H9 (cell line): Measurements from ENCODE around the gene FABP1. TPM values are rescaled to one million over a fixed set of nuclear protein-coding genes. Genes with fewer than 3 reads are reported as not detected.

Source experiments
- DNase-seq: peaks from one replicate; pipeline ENCODE4 v3.0.0-alpha.2; 2017
- H2AFZ ChIP-seq: one replicate; pipeline ENCODE4 v1.6.1; 2013; ENCODE audit warnings: mild to moderate bottlenecking, low read length, control low read depth, moderate library complexity
- H2AK5ac ChIP-seq: 2 replicates; pipeline ENCODE4 v1.6.1; 2013; ENCODE audit warnings: low read length, control low read depth, mixed read lengths; ENCODE audit not compliant: insufficient read length
- H2BK120ac ChIP-seq: one replicate; pipeline ENCODE4 v1.6.1; 2013; ENCODE audit warnings: low read depth, mild to moderate bottlenecking, low read length, control low read depth, inconsistent platforms; ENCODE audit not compliant: poor library complexity, severe bottlenecking
- H2BK12ac ChIP-seq: 2 replicates; pipeline ENCODE4 v1.6.1; 2013; ENCODE audit warnings: low read length, control low read depth, mixed read lengths, low read depth; ENCODE audit not compliant: insufficient read length
- H2BK15ac ChIP-seq: 2 replicates; pipeline ENCODE4 v1.6.1; 2013; ENCODE audit warnings: low read depth, low read length, control low read depth
- H2BK20ac ChIP-seq: one replicate; pipeline ENCODE4 v1.6.1; 2013; ENCODE audit warnings: low read depth, mild to moderate bottlenecking, low read length, control low read depth, inconsistent platforms; ENCODE audit not compliant: poor library complexity, severe bottlenecking
- H2BK5ac ChIP-seq: 2 replicates; pipeline ENCODE4 v1.6.1; 2013; ENCODE audit warnings: low read length, control low read depth, mixed read lengths; ENCODE audit not compliant: insufficient read length
- H3K14ac ChIP-seq: 2 replicates; pipeline ENCODE4 v1.6.1; 2013; ENCODE audit warnings: low read length, control low read depth; ENCODE audit not compliant: insufficient read depth
- H3K18ac ChIP-seq: 2 replicates; pipeline ENCODE4 v1.6.1; 2013; ENCODE audit warnings: low read depth, mild to moderate bottlenecking, mixed read lengths, low read length, control low read depth; ENCODE audit not compliant: insufficient read length
- H3K23ac ChIP-seq: 2 replicates; pipeline ENCODE4 v1.6.1; 2013; ENCODE audit warnings: low read length, control low read depth, mixed read lengths, low read depth; ENCODE audit not compliant: insufficient read length
- H3K23me2 ChIP-seq: 2 replicates; pipeline ENCODE4 v1.6.1; 2013; ENCODE audit warnings: low read depth, mild to moderate bottlenecking, mixed read lengths, low read length, control low read depth; ENCODE audit not compliant: insufficient read length, poor library complexity, severe bottlenecking
- H3K27ac ChIP-seq: 2 replicates; pipeline ENCODE4 v1.5.1; 2013; ENCODE audit warnings: low read length, control low read depth, mixed read lengths, low read depth; ENCODE audit not compliant: insufficient read length
- H3K27me3 ChIP-seq: 2 replicates; pipeline ENCODE4 v1.6.1; 2013; ENCODE audit warnings: low read length, control low read depth, inconsistent platforms; ENCODE audit not compliant: insufficient read depth
- H3K4ac ChIP-seq: 2 replicates; pipeline ENCODE4 v1.6.1; 2013; ENCODE audit warnings: low read depth, mild to moderate bottlenecking, control low read depth, inconsistent platforms, low read length, moderate library complexity
- H3K4me1 ChIP-seq: 2 replicates; pipeline ENCODE4 v1.6.1; 2013; ENCODE audit warnings: low read length, control low read depth, inconsistent platforms; ENCODE audit not compliant: insufficient read depth
- H3K4me2 ChIP-seq: 2 replicates; pipeline ENCODE4 v1.6.1; 2013; ENCODE audit warnings: low read length, control low read depth, mixed read lengths; ENCODE audit not compliant: insufficient read length, insufficient read depth
- H3K56ac ChIP-seq: 2 replicates; pipeline ENCODE4 v1.6.1; 2013; ENCODE audit warnings: low read depth, mild to moderate bottlenecking, mixed read lengths, low read length, control low read depth; ENCODE audit not compliant: insufficient read length
- H3K79me1 ChIP-seq: 2 replicates; pipeline ENCODE4 v1.6.1; 2013; ENCODE audit warnings: low read depth, mild to moderate bottlenecking, moderate library complexity, low read length, control low read depth, inconsistent platforms; ENCODE audit not compliant: insufficient read depth, poor library complexity, severe bottlenecking
- H3K79me2 ChIP-seq: 2 replicates; pipeline ENCODE4 v1.6.1; 2013; ENCODE audit warnings: low read length, control low read depth, inconsistent platforms; ENCODE audit not compliant: insufficient read depth
- H3K9ac ChIP-seq: 2 replicates; pipeline ENCODE4 v1.6.1; 2013; ENCODE audit warnings: low read length, control low read depth, mixed read lengths; ENCODE audit not compliant: insufficient read length; ENCODE audit errors: extremely low read depth
- H3K9me3 ChIP-seq: one replicate; pipeline ENCODE4 v1.6.1; 2013; ENCODE audit warnings: low read depth, low read length, inconsistent platforms; ENCODE audit not compliant: control insufficient read depth
- H3T11ph ChIP-seq: one replicate; pipeline ENCODE4 v1.6.1; 2013; ENCODE audit warnings: mild to moderate bottlenecking, low read length, control low read depth, inconsistent platforms
- H4K20me1 ChIP-seq: one replicate; pipeline ENCODE4 v1.6.1; 2013; ENCODE audit not compliant: control insufficient read depth, insufficient read length, insufficient read depth
- H4K5ac ChIP-seq: 2 replicates; pipeline ENCODE4 v1.6.1; 2013; ENCODE audit warnings: low read depth, mild to moderate bottlenecking, mixed read lengths, low read length, control low read depth; ENCODE audit not compliant: insufficient read length
- H4K8ac ChIP-seq: replicated peaks from 2 replicates; pipeline ENCODE4 v1.6.1; 2013; ENCODE audit warnings: low read length, control low read depth, mixed read lengths, low read depth; ENCODE audit not compliant: insufficient read length
- H4K91ac ChIP-seq: 2 replicates; pipeline ENCODE4 v1.6.1; 2013; ENCODE audit warnings: low read depth, mild to moderate bottlenecking, moderate library complexity, mixed read lengths, low read length, control low read depth; ENCODE audit not compliant: insufficient read length
- H3K27ac Mint-ChIP-seq, 3 experiments: 2 replicates in 2 of 3; 3 replicates in 1 of 3; pipeline ENCODE4 v1.8.0; 2020 to 2021; ENCODE audit warnings: mixed read lengths in 3 of 3, mild to moderate bottlenecking in 1 of 3, moderate library complexity in 1 of 3
- H3K27me3 Mint-ChIP-seq: 2 replicates; pipeline ENCODE4 v1.8.0; 2021; ENCODE audit warnings: low read depth, mild to moderate bottlenecking, moderate library complexity, mixed read lengths
- H3K36me3 Mint-ChIP-seq, 3 experiments: 2 replicates in 2 of 3; 3 replicates in 1 of 3; pipeline ENCODE4 v1.8.0; 2020 to 2021; ENCODE audit warnings: low read depth in 3 of 3, mixed read lengths in 3 of 3; ENCODE audit not compliant: insufficient read depth in 1 of 3
- H3K4me1 Mint-ChIP-seq, 2 experiments: 2 replicates each; pipeline ENCODE4 v1.8.0; 2020; ENCODE audit warnings: mixed read lengths in 2 of 2
- H3K4me3 Mint-ChIP-seq, 2 experiments: 2 replicates in 1 of 2; 3 replicates in 1 of 2; pipeline ENCODE4 v1.8.0; 2020 to 2021; ENCODE audit warnings: mild to moderate bottlenecking in 2 of 2, mixed read lengths in 2 of 2, moderate library complexity in 1 of 2
- H3K9me3 Mint-ChIP-seq, 2 experiments: 2 replicates in 1 of 2; 3 replicates in 1 of 2; pipeline ENCODE4 v1.8.0; 2020; ENCODE audit warnings: mild to moderate bottlenecking in 2 of 2, mixed read lengths in 2 of 2, moderate library complexity in 1 of 2
- CTCF ChIP-seq: fragments of 200-600 bp; sonication (generic); conservative IDR thresholded peaks from 3 replicates; pipeline ENCODE4 v1.8.0; 2021; ENCODE audit warnings: antibody characterized with exemption, mild to moderate bottlenecking
- WGBS: extraction: QIAGEN DNeasy Blood & Tissue Kit; methylation state at CpG from one replicate; pipeline ENCODE4 v1.1.7; 2013; ENCODE audit warnings: missing lambda C conversion rate, low lambda C conversion rate, mixed read lengths; ENCODE audit not compliant: insufficient read length; ENCODE audit errors: extremely low coverage; 5-methylcytosine and 5-hydroxymethylcytosine counted together
- total RNA-seq: library from RNA; stranded (reverse); gene quantifications from 2 replicates; pipeline ENCODE4 v1.2.1, GENCODE V29; 2021

Gene FABP1
- total RNA-seq, 1 experiment from 2014 or later, result not detected

GRCh38 chr2:88125344-88125923, 2.4 kb downstream of the FABP1 start:
- H3K27ac ChIP-seq, result no peak overlapping the region
- H3K4me1 Mint-ChIP-seq, result peaks cover 2 to 4% of the 10 kb centered on the region in 2 experiments; a peak in 2 of 4 replicates

More at GRCh38 chr2:88125344-88125923, 2.4 kb downstream of the FABP1 start:
- Histone ChIP-seq H3K23ac (no peak overlapping the region), H2BK5ac (no peak overlapping the region), H3K9me3 (no peaks in the 10 kb centered on the region), H2BK12ac (no peak overlapping the region), H3T11ph (no peak overlapping the region), H3K27me3 (no peaks in the 10 kb centered on the region), H3K79me2 (no peaks in the 10 kb centered on the region), H4K20me1 (no peaks in the 10 kb centered on the region), H4K91ac (no peak overlapping the region), H3K4me1 (no peaks in the 10 kb centered on the region), H2BK120ac (no peak overlapping the region), H2BK15ac (no peak overlapping the region), H3K23me2 (no peaks in the 10 kb centered on the region), H3K14ac (no peak overlapping the region), H4K5ac (no peak overlapping the region), H3K79me1 (no peaks in the 10 kb centered on the region), H3K18ac (no peak overlapping the region), H3K56ac (no peak overlapping the region), H2BK20ac (no peak overlapping the region), H3K9ac (no peak overlapping the region), H3K4me2 (no peak overlapping the region), H3K4ac (no peak overlapping the region), H2AFZ (no peak overlapping the region), H4K8ac (no peak overlapping the region), H2AK5ac (no peak overlapping the region)
- H3K27me3 Mint-ChIP-seq, result peaks cover 15% of the 10 kb centered on the region
- DNase-seq, result no peak
- no peak overlapping the region for H3K4me3 Mint-ChIP-seq
- H3K9me3 Mint-ChIP-seq, result no peaks in the 10 kb centered on the region
- H3K27ac Mint-ChIP-seq, result no peak overlapping the region
- no CpG with 5 or more reads among the region's 3 CpGs for WGBS
- no peak for TF ChIP-seq CTCF
- no peaks in the 10 kb centered on the region for H3K36me3 Mint-ChIP-seq
